Mesenteric fat pad (tissue), 1 donor: ENCODE measurements around the gene GALNT9. TPM values are rescaled to one million over a fixed set of nuclear protein-coding genes. Genes with fewer than 3 reads are reported as not detected.

Experiments used
- DNase-seq: peaks from one replicate; pipeline ENCODE4 v3.0.0-alpha.2; 2020; ENCODE audit warnings: low spot score
- total RNA-seq: library from RNA; stranded (reverse); fragmentation: NEBNext Ultra II Directional; extraction: Animal tissue kit (Norgen Biotek cat#: 25700); gene quantifications from one replicate; pipeline ENCODE4 v1.2.1, GENCODE V29; 2021
- donor health status: DM: yes; HTN: yes; CAD: no.

GALNT9 gene
- total RNA-seq, 1 donor from 2014 or later: not detected

- no peak for DNase-seq
Measured at GRCh38 chr12:132187646-132188450, 141.5 kb downstream of the GALNT9 start.

GRCh38 chr12:132186857-132187620, 142.3 kb downstream of the GALNT9 start:
- no peak for DNase-seq

GRCh38 chr12:132186208-132186856, 143.1 kb downstream of the GALNT9 start:
- no peak for DNase-seq

DNA sequence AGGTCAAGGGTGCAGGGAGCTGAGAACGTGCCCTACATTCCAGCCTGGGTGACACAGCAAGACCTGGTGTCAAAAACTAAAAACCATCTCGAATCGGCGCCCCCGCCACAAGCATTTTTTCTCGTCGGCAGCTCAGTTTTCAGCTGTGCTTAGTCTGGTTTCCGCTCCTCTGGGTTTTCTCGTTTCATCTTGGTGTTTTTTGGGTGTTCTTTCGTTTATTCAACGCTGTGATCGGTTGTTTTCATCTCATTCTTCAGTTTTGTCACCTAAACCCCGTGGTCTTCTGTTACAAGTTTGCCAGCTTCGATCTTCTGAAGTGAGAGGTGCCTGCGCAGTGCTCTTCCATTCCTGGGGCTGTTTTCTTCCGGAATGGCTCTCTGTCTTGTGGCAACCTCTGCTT, 143.7 kb downstream of the GALNT9 start:
- DNase-seq: no peak

GRCh38 chr12:132182711-132183365, 146.6 kb downstream of the GALNT9 start:
- DNase-seq: no peak

- no peak for DNase-seq
Measured at GRCh38 chr12:132182206-132182710, 147.1 kb downstream of the GALNT9 start.

DNA sequence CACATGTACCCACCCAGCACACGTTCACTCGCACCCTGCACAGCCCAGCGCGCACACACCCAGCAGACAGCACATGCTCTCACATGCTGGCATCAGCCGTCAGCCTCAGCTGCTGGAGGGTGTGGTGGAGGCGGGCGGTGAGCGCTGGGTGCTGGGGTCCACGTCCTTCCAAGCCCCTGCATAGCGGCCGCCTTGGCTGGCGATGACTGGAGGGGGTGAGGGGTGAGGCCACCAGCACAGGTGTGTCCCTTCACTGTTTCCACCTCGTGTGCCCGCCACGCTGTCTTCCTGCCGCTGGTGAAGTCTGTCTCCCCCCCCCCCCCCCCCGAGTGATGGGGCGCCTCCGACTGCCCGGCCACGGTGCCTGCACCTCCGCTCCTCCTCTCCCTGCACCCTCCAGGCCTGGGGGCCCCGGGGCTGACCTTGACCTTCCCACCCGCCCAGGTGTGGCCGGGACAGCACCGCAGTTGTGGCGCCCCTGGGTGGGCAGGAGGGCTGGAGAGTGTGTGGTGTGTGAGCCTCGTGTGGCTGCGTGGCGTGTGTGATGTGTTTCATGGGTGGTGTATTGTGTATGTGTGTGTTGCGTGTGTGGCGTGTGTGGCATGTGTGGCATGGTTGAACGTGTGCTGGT, 147.7 kb downstream of the GALNT9 start:
- DNase-seq: no peak

GRCh38 chr12:132180648-132181546, 148.5 kb downstream of the GALNT9 start:
- DNase-seq: no peak

- no peak for DNase-seq
Measured at GRCh38 chr12:132179431-132180362, 149.7 kb downstream of the GALNT9 start.

DNA sequence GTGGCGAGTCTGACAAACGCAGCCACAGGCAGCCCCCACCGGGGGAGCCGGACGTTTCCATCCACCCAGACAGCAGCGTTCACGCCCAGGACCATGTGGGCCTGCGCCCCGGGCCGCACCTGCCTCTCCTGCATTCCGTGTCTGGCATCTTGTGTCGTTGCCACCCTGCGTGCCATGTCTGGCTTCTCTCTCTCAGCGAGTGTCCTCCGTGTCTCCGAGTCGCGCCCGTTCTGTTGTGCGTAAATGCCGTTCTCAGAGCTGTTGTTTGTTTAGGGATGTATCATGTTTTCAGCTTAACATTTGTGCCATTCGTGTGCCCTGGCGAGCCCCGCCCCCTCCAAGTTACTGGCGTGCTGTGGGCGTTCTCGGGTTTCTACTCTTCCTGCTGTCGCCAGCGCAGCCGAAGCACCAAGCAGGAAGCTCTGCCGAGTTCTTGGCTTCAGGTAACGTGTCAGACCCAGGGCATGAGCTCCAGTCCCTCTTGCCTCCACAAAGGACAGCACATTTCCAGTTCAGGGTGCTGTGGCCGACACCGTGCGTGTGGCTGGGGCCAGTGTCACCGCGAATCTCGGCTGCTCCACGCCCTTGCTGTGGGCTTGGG, 150.5 kb downstream of the GALNT9 start:
- no peak for DNase-seq

GRCh38 chr12:132178316-132178715, 151.1 kb downstream of the GALNT9 start:
- DNase-seq: no peak

DNA sequence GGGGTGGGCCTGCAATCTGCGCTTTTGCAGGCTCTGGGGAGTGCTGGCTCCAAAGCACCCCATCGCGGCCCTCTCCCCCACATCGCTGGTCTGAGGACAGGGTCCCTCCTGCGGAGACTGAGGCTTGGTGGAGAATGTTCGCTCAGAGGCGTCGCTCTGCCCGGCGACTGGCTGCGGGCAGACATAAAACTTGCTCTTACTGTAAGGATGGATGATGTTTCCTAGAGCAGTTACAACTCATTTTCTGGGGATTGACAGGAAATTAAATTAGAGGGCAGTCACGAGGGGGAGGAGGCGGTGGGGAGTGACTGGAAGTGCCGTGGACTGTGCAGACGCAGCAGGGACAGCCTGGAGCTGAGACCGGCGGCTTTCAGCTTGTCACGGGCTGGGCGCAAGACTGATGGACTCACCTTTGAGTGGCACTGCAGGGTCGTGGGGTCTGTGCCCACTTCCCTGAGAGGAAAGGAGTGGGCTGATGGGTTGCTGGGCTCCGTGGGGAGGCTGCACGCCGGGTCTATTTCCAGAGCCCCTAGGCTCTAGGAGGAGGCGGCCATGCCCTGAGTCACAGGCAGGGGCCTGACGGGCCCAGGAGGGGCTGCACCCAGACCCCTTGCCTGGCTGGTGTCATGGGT, 152.4 kb downstream of the GALNT9 start:
- DNase-seq: no peak

GRCh38 chr12:132176385-132176919, 152.9 kb downstream of the GALNT9 start:
- no peak for DNase-seq

DNA sequence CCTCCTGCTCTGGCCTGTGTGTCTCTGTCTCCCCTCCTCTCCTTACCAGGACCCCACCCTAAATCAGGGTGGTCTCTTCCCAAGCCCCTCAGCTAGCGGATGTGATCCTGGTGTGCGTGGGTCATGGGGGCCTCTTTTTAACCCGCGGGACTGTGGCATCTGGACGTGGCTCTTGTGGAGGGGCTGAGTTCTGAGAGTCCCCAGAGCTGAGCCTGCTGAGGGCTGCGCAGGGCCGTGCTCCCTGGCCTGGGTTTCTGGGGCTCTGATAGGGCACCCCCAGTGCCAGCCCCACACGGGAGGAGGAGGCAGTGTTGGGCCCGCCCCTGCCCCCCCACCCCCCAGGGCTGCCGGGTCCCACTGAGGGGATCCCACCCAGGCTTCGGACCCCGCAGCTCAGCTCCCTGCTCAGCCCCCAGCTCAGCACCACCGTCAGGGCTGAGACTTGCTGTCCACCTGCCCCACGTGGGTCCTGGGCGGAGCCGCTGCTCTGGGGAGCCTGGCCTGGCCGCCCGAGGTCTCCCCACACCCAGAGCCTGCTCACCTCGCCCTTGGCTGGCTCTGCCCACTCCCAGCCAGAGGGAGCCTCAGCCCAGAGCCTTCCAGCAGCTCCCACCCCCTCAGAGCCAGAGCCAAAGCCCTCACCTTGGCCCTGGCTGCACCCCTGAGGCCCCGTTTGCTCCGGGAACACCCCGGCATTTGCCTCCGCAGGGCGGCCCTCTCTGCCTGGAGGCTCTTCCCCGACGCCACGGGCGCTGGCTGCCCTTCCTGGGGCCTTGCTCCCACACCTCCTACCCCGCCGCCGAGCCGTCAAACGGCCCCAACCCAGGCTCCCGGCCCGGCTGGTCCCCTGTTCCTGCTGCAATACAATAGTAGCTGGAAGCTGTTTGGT, 153.6 kb downstream of the GALNT9 start:
- DNase-seq: no peak

DNA sequence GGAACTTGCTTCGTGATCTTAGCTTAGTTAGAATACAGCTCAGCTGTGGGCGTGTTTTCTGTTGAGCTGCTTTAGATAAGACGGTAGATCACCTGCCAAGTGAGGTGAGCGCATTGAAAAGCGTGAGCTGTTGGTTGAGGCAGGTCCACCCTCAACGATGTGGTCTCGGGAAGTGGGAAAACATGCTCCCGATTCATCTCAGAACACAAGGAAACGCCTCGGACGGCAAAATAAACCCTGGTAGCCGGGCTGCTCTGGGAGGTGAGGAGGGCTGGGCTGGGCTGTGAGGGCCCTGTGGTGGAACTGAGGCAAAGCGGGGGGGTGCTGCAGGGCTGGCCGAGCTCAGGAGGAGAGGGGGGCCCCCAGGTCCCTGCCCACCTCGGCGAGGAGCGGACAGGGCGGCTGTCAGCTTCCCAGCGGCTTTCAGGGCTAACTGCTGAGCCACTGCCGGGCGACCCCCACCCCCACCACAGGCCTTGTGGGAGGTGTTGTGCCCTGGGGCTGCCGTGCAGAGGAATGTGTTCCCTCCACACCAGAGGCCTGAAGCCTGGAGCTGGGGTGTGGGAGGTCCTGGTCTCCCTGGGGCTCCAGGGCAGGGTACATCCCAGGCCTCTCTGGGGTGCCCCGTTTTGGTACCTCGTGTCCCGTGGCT, 154.4 kb downstream of the GALNT9 start:
- DNase-seq: no peak
